ENCODE data around the gene LAMA5.

DNA sequence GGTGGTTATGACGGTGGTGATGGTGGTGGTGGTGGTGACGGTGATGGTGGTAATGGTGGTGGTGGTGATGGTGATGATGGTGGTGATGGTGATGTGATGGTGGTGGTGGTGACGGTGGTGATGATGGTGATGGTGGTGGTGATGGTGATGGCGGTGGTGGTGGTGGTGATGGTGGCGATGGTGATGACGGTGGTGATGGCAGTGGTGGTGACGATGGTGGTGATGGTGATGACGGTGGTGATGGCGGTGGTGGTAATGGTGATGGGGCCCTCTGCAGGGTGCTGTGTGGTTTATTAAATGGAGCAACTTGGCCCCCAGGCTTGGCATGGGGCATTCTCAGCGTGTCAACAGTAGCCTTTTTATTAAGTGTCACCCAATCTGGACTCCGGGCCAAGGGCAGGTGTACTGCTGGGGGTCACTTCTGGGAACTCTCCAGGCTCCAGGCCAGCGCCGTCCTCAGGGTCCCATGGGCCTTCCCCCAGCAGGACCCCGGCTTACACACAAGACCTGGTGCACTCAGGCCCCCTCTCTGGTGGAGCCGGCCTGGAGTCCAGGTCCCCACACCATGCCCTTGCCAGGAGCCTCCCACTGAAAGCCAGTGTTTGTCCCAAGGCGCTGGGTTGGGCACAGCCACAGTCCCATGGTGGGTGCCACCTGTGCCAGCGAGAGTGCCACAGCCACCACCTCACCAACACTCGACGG is 31.2 kb upstream of the LAMA5 start:
- TF ChIP-seq, protein P1, sequence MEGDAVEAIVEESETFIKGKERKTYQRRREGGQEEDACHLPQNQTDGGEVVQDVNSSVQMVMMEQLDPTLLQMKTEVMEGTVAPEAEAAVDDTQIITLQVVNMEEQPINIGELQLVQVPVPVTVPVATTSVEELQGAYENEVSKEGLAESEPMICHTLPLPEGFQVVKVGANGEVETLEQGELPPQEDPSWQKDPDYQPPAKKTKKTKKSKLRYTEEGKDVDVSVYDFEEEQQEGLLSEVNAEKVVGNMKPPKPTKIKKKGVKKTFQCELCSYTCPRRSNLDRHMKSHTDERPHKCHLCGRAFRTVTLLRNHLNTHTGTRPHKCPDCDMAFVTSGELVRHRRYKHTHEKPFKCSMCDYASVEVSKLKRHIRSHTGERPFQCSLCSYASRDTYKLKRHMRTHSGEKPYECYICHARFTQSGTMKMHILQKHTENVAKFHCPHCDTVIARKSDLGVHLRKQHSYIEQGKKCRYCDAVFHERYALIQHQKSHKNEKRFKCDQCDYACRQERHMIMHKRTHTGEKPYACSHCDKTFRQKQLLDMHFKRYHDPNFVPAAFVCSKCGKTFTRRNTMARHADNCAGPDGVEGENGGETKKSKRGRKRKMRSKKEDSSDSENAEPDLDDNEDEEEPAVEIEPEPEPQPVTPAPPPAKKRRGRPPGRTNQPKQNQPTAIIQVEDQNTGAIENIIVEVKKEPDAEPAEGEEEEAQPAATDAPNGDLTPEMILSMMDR (IDR thresholded peaks at IDR 0.05; ENCODE audit: borderline replicate concordance, extremely low read depth, low read length, poor library complexity, severe bottlenecking): no peak
- no peak for TF ChIP-seq EZH2 (IDR thresholded peaks at IDR 0.05; ENCODE audit: borderline replicate concordance, low read depth, low read length, severe bottlenecking)
